ENCODE measurements around the gene NGRN. TPM values are rescaled to one million over a fixed set of nuclear protein-coding genes. Genes with fewer than 3 reads are reported as not detected.
"Not testable (repeated sequence)": the region's sequence is repeated elsewhere in the genome, so short reads cannot be mapped to it uniquely, and the experiment has no call there.

The NGRN gene
- total RNA-seq, 1 donor from 2014 or later: 124 TPM

DNA sequence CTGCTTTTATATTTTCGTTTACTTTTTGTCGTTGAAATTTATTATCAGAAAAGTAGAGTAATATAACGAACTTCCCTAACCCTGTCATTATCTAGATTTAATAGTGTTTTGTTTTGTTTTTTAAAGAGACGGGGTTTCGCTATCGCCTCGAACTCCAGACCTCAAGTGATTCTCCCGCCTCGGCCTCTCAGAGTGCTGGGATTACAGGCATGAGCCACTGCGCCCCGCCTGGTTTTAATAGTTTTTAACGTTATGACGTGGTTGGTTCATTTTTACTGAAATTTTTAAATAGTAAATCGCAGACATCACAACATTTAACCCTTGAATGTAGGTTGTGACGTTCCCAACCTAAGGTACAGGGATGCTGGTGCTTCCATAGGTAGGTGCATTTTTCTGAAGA lies 1.0 kb downstream of the NGRN start:
- Histone ChIP-seq H3K27me3 (ENCODE audit: control insufficient read depth, insufficient read depth, low read length) (no peaks in the 10 kb centered on the region), H3K4me3 (ENCODE audit: low read depth, low read length) (peak overlapping the region; percentile 71), H3K36me3 (ENCODE audit: control insufficient read depth, insufficient read depth, low read length) (no peaks in the 10 kb centered on the region)
- TF ChIP-seq, protein P1, sequence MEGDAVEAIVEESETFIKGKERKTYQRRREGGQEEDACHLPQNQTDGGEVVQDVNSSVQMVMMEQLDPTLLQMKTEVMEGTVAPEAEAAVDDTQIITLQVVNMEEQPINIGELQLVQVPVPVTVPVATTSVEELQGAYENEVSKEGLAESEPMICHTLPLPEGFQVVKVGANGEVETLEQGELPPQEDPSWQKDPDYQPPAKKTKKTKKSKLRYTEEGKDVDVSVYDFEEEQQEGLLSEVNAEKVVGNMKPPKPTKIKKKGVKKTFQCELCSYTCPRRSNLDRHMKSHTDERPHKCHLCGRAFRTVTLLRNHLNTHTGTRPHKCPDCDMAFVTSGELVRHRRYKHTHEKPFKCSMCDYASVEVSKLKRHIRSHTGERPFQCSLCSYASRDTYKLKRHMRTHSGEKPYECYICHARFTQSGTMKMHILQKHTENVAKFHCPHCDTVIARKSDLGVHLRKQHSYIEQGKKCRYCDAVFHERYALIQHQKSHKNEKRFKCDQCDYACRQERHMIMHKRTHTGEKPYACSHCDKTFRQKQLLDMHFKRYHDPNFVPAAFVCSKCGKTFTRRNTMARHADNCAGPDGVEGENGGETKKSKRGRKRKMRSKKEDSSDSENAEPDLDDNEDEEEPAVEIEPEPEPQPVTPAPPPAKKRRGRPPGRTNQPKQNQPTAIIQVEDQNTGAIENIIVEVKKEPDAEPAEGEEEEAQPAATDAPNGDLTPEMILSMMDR (IDR thresholded peaks at IDR 0.05; ENCODE audit: insufficient read depth, low read length, poor library complexity, severe bottlenecking): no peak
- DNase-seq (ENCODE audit: low read depth): no peak

DNA sequence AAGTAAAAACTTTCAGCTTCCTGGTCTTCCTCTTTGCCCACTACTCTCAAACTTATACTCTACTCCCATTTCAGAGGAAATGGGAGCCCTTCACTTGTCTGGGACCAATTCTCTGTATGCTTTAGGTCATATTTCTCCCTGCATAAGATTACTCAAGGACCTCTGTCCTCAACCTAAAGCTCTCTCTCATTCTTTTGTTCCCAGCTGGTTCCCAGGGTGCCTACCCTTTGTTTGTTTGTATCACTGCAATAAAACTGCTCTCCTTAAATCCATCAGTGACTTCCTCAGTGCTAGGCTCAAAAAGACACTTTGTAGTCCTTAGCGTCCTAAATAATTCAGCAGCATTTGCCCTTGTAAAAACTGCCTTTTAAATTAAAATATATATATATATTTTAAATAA lies 2.9 kb downstream of the NGRN start:
- DNase-seq (ENCODE audit: low read depth): no peak
- no peaks in the 10 kb centered on the region for H3K27me3 ChIP-seq (ENCODE audit: control insufficient read depth, insufficient read depth, low read length)
- no peak overlapping the region for H3K4me3 ChIP-seq (ENCODE audit: low read depth, low read length)
- TF ChIP-seq, protein P1 (IDR thresholded peaks at IDR 0.05; ENCODE audit: insufficient read depth, low read length, poor library complexity, severe bottlenecking): no peak
- peaks cover 1% of the 10 kb centered on the region for H3K36me3 ChIP-seq (ENCODE audit: control insufficient read depth, insufficient read depth, low read length)

DNA sequence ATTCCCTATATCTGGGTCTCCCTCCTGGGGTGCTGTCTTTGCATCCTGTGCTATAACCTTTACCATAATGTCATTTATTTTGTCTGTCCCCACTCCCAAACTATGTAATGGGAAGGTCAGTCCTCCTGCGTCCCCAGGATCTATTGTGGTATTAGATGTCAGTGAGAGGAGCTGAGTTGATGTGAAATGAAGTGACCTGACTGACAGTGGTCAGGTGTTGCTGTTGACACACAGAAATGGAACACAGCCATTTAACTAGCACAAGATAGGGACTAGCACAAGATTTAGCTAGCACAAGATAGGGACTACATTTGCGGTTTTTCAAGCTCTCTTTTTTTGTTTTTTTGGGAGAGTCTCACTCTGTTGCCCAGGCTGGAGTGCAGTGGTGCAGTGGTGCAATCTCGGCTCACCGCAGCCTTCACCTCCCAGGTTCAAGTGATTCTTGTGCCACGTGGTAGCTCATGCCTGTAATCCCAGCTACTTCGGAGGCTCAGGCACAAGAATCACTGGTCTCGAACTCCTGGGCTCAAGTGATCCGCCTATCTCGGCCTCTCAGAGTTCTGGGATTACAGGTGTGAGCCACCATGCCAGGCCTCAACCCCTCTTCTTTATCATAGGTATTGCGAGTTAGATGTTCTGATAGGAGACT lies 5.2 kb downstream of the NGRN start:
- DNase-seq (ENCODE audit: low read depth): no peak
- Histone ChIP-seq H3K36me3 (ENCODE audit: control insufficient read depth, insufficient read depth, low read length) (peaks cover 1% of the 10 kb centered on the region), H3K27me3 (ENCODE audit: control insufficient read depth, insufficient read depth, low read length) (no peaks in the 10 kb centered on the region), H3K4me3 (ENCODE audit: low read depth, low read length) (no peak overlapping the region)
- TF ChIP-seq, protein P1 (IDR thresholded peaks at IDR 0.05; ENCODE audit: insufficient read depth, low read length, poor library complexity, severe bottlenecking): no peak

DNA sequence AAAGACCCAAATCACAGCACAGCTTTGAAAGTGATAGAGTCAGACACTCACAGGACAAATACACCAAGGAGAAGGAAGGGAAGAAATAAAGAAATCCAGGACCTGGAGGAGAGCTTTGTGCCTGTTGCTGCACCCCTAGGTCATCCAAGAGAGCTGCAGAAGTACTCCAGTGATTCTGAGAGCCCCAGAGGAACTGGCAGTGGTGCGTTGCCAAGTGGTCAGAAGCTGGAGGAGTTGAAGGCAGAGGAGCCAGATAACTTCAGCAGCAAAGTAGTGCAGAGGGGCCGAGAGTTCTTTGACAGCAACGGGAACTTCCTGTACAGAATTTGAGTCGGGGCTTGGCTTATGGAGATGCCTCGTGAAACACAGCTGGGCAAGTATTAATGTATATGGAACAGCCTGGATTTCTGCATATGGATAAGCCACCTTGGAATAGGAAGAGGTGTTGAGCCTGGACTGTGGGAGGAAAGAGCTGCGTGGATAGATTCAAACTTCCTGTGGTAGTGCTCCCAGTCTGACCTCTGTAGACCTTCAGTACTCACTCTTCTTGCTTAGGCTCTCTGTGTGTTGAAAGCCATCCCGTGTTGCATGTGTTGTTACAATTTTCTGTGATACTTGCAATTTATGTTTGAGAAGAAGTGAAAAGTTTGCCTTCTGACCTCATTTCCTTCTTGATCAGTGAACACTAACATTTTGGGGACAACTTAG lies 6.1 kb downstream of the NGRN start:
- no peaks in the 10 kb centered on the region for H3K27me3 ChIP-seq (ENCODE audit: control insufficient read depth, insufficient read depth, low read length)
- peaks cover 1% of the 10 kb centered on the region for H3K36me3 ChIP-seq (ENCODE audit: control insufficient read depth, insufficient read depth, low read length)
- H3K4me3 ChIP-seq (ENCODE audit: low read depth, low read length): no peak overlapping the region
- DNase-seq (ENCODE audit: low read depth): no peak
- TF ChIP-seq, protein P1 (IDR thresholded peaks at IDR 0.05; ENCODE audit: insufficient read depth, low read length, poor library complexity, severe bottlenecking): no peak

DNA sequence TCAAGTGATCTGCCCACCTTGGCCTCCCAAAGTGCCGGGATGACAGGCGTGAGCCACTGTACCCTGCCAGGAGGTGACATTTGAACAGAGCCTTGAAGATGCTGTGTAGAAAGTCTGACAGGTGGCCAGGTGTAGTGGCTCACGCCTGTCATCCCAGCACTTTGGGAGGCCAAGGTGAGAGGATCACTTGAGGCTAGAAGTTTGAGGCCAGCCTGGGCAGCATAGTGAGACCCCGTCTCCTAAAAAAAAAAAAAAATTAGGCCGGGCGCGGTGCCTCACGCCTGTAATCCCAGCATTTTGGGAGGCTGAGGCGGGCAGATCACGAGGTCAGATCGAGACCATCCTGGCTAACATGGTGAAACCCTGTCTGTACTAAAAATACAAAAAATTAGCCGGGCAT lies 13.0 kb downstream of the NGRN start:
- DNase-seq (ENCODE audit: low read depth); H3K36me3 ChIP-seq (ENCODE audit: control insufficient read depth, insufficient read depth, low read length); H3K4me3 ChIP-seq (ENCODE audit: low read depth, low read length); H3K27me3 ChIP-seq (ENCODE audit: control insufficient read depth, insufficient read depth, low read length): not testable (repeated sequence)

DNA sequence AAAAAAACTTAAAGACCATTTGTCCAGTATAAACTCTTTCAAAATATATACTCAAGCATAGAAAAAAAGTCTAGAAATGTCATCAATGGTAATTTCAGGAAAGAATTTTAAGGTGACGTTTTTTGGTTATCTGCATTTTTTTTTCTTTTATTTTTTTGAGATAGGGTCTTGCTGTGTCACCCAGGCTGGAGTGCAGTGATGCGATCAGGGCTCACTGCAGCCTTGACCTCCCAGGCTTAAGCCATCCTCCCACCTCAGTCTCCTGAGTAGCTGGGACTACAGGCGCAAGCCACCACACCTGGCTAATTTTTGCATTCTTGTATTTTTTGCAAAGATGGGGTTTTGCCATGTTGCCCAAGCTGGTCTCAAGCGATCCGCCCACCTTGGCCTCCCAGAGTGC lies 15.3 kb downstream of the NGRN start:
- H3K4me3 ChIP-seq (ENCODE audit: low read depth, low read length); DNase-seq (ENCODE audit: low read depth); H3K27me3 ChIP-seq (ENCODE audit: control insufficient read depth, insufficient read depth, low read length); H3K36me3 ChIP-seq (ENCODE audit: control insufficient read depth, insufficient read depth, low read length): not testable (repeated sequence)

DNA sequence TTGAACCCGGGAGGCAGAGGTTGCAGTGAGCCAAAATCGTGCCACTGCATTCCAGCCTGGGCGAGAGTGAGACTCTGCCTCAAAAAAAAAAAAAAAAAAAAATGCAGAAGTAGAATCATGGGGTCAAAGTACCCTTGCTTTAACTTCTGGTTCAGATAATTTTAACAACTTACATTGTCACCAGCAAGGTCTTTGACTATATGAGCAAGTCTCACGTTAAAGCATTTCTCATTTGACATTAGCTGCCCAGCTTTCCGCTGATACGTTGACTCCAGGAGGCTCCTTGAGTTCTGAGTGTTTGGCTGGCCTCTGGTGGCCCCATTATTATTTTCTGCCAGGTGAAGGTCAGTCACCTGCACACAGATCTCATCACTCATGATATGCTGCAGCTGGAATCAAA lies 16.2 kb downstream of the NGRN start:
- not testable (repeated sequence) for DNase-seq (ENCODE audit: low read depth); H3K4me3 ChIP-seq (ENCODE audit: low read depth, low read length); H3K36me3 ChIP-seq (ENCODE audit: control insufficient read depth, insufficient read depth, low read length); H3K27me3 ChIP-seq (ENCODE audit: control insufficient read depth, insufficient read depth, low read length)

All from kidney epithelial cell (primary cell).